HG02938 (cell line): ENCODE data around the gene EIF5AL1.
"Not testable (repeated sequence)": the region's sequence is repeated elsewhere in the genome, so short reads cannot be mapped to it uniquely, and the experiment has no call there.

Experiments used
- ATAC-seq: cut with Tn5 transposase; IDR thresholded peaks from one replicate; pipeline ENCODE4 v1.9.1; 2021; ENCODE audit warnings: mild to moderate bottlenecking, moderate library complexity; ENCODE audit not compliant: unreplicated experiment

EIF5AL1 gene

GRCh38 chr10:79509306-79509933 is 2.9 kb upstream of the EIF5AL1 start:
- not testable (repeated sequence) for ATAC-seq

GRCh38 chr10:79509934-79510508 is 2.3 kb upstream of the EIF5AL1 start:
- ATAC-seq: not testable (repeated sequence)

- not testable (repeated sequence) for ATAC-seq
These were observed 4.3 kb downstream of the EIF5AL1 start for GRCh38 chr10:79516532-79517205.

- not testable (repeated sequence) for ATAC-seq
These were observed 5.2 kb downstream of the EIF5AL1 start for GRCh38 chr10:79517567-79517966.

- not testable (repeated sequence) for ATAC-seq
These were observed 9.4 kb downstream of the EIF5AL1 start for GRCh38 chr10:79521751-79522150.

- ATAC-seq: not testable (repeated sequence)
These were observed 10.1 kb downstream of the EIF5AL1 start for GRCh38 chr10:79522464-79522863.

GRCh38 chr10:79523157-79523853 is 11.0 kb downstream of the EIF5AL1 start:
- ATAC-seq: not testable (repeated sequence)

GRCh38 chr10:79525049-79525710 is 12.8 kb downstream of the EIF5AL1 start:
- ATAC-seq: peak; percentile 82

GRCh38 chr10:79528261-79528660 is 15.9 kb downstream of the EIF5AL1 start:
- not testable (repeated sequence) for ATAC-seq

- ATAC-seq: not testable (repeated sequence)
These were observed 21.0 kb downstream of the EIF5AL1 start for GRCh38 chr10:79533142-79533902.

- not testable (repeated sequence) for ATAC-seq
These were observed 21.5 kb downstream of the EIF5AL1 start for GRCh38 chr10:79533903-79534175.

- ATAC-seq: not testable (repeated sequence)
These were observed 26.0 kb downstream of the EIF5AL1 start for GRCh38 chr10:79538311-79538710.

- peak; percentile 96 for ATAC-seq
These were observed 28.6 kb downstream of the EIF5AL1 start for GRCh38 chr10:79540930-79541329.

- no peak for ATAC-seq
These were observed 30.3 kb downstream of the EIF5AL1 start for GRCh38 chr10:79542626-79543025.

- ATAC-seq: not testable (repeated sequence)
These were observed 32.1 kb downstream of the EIF5AL1 start for GRCh38 chr10:79544408-79544807.

GRCh38 chr10:79544926-79545659 is 32.8 kb downstream of the EIF5AL1 start:
- ATAC-seq: not testable (repeated sequence)

- not testable (repeated sequence) for ATAC-seq
These were observed 34.8 kb downstream of the EIF5AL1 start for GRCh38 chr10:79547128-79547527.

GRCh38 chr10:79547973-79548372 is 35.6 kb downstream of the EIF5AL1 start:
- no peak for ATAC-seq

- no peak for ATAC-seq
These were observed 39.8 kb downstream of the EIF5AL1 start for GRCh38 chr10:79552143-79552542.
